SHP77 (cell line): ENCODE data around the gene HIVEP3.

ENCODE experiments used
- DNase-seq, 2 experiments: peaks; one replicate each; lab custom pipeline; 2025; lab: John Stamatoyannopoulos, UW

Gene HIVEP3

DNA sequence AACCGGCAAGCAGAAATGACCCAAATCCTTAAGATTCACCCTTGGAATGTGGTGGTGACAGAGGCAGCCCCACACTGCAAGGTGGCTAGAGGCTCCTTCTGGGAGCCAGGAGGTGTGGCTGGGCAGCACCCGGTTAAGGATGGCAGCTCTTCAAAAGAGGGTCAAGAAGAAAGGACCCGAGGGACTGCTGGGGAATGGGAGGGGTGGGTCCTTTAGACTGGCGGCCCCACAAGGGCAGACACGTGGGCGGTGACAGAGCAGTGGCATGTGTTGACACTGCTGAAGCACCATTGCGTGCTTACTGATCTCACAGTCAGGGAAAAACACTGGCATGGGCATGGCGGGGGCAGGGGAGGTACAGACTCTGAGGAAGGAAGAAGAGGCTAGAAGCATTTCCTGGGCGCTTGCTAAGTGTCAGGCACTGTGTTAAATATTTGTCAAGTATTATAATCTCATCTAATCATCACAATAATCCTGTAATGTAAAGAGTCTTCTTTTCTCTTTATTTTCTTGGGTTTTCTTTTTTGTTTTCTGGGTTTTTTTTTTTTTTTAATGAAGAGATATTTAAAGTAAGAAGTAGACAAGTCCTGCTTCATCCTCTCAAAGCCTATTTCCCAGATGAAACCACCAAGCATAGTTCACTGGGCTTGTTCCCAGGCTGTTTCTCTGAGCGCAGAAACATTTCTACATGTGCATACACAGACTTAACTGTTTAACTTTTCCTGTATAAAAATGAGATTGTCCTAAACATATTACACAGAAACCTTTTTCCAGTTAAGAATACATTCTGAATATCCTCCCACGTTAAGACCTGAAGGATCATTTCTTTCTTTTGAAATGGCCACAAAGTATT is 268.5 kb downstream of the HIVEP3 start:
- DNase-seq, result no peak

DNA sequence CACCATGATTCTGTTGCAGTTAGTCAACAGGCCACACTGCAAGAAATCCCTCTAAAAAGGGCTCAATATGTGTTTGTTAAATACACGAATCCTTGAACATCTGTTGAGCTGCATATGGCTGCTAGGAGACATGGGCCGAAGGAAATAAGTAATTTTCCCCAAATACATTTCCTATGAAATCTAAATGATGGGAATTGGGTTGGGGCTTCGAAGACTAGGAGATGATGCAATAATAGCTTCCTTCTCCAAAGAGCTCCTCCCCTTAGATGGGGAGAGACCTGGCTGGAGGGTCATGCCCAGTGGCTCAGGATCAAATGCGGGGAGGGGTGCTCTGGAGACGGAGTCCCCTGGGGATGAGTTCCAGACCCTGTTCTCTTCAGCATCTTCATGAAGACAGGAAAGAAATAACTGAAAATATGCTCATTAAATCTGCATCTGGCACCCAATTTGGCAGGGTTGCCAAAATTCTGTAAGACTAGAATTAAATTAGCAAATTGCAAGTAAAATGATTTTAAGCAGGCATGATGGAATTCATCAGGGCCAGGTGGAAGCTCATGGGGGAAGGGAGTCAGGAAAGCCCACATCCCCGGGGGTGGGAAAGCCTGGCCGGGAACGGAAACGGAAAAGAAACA is 269.2 kb downstream of the HIVEP3 start:
- DNase-seq, result no peak

GRCh38 chr1:41648844-41649243 is 269.9 kb downstream of the HIVEP3 start:
- DNase-seq, result no peak

DNA sequence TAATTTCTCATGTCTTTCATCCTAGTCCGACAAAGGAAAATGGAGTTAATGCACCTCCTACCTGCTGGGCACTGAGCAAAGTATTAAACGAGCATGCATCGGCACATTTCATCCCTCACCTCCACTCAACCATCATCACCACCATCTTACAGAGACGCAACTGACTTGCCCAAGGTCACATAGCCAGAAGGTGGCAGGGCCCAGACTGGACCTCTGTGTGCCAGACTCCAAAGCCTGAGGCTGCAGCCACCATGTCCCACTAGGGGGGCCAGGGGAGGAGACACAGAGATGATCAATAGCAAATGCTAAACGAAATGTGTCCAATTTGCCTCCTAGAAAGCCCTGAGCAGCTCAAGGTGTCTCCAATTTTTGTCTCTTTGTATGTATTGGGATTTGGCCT is 270.5 kb downstream of the HIVEP3 start:
- no peak for DNase-seq

DNA sequence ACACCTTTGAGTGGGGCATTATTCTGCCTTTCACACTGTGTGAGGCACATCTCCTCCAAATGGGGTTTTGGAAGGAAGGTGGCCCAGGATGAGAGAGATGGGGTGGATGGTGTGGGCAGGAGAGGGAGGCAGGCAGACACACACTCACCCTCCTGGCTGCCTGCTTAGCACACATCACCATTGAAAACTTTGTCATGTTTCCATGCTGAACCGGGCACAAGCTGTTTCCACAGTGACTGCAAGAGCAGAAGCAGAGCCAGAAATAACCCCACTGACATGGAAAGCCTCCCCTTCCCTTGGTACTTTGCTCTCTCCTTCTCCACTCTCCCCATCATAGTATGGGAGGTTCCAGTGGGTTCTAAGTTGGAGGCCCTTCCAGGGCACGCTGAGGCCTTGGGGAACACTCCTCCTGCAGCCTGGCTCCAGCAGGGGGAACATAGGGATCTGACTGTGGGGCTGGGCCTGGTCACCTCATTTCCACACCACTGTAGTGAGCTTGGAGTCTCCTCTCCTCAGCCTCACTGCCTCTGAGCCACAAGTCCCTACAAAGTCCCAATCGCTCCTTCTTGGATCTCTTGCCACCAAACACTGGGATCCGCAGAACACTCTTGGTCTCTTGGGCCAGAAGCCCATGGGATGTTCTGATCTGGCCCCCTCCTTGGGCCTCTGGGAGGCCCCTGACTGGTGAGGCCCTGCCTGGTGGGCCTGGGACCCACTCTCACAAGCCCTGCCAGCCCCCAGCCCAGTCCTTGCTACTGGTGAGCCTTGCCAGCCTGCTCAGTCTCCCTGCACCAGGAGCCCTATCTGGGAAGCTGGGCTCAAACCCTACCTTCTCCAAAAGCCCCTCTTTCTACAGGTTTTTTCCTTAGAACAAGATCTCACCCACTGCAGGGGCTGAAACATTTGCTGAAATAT is 271.2 kb downstream of the HIVEP3 start:
- no peak for DNase-seq

DNA sequence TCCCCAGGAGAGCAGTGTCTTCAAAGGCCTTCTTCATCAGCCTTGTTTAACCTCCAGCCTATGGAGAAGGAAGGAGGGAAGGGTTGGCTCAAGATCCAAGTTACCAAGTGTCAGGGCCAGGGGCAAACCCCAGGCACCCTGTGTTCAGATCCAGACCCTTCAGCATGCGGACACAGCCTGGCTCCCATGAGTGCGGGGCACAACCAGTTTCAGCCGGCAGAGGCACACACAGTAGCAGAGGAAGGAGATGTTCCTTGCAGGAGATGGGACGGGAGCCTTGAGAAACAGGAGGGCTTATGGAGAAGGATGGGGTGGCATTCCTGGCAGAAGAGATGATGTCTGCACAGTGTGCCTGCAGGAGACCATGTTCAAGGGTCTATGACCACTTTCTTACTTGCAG is 272.5 kb downstream of the HIVEP3 start:
- DNase-seq, result no peak

DNA sequence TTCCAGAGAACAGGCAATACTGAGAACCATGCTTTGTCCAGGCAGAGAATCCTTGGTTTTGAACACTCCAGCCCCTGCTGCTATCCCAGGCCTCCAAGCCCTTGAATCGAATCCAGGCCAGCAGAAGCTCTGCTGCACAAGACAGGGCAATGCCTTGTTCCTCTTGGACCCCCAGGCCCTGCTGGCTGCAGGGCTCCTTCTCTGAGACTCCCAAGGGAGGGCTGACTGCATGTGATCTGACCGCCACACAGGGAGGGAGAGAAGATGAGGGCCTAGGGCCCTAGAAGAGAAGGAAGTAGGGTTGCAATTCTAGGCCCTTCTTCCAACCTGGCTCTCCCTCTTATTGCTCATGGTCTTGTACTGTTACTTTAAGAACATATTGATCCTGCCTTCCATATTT is 273.7 kb downstream of the HIVEP3 start:
- DNase-seq, result no peak

GRCh38 chr1:41642922-41643821 is 275.6 kb downstream of the HIVEP3 start:
- DNase-seq, result no peak

DNA sequence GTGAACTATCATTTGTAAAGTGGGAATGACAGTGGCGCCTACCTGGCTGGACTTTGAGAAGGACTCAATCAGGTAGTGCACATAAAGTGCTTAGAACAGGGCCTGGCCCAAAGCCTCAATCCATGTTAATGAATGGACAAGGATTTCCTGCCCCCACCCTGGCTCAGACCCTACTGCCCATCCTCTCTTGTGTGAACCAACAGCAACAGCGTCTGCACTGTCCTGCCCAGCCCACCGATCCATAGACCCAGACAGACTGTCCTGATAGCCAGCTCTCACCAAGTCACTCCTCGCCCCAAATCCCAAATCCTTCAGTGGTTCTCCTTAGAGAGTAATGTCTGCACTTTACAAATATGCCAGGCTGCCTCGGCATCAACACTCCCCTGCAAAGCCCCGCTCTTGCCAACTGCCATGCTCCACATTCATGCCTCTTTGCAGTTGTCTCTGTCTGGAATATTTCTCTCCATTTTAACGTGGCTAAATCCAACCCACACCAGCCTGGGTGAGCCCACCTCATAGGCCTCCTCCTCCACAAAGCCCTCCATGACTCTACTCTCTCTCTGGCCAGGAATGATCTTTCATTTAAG is 276.7 kb downstream of the HIVEP3 start:
- no peak for DNase-seq

DNA sequence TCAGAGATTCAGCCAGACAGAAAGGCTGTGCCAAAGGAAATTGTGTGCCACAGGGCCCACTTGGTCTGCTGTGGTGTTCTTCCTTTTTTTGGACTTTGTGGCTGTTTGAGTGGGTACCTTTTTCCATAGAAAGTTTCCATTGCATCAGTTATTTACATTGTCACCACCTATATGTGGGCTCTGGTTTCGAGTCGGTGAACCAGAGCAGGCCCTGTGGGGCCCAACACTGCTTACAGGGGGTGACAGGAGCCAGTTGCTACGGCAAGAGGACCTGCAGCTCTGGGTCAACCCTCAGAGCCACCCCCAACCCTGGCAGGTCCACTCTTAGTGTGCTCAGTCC is 277.3 kb downstream of the HIVEP3 start:
- no peak for DNase-seq

- DNase-seq, result no peak
These were observed 277.8 kb downstream of the HIVEP3 start for GRCh38 chr1:41640756-41641474.

DNA sequence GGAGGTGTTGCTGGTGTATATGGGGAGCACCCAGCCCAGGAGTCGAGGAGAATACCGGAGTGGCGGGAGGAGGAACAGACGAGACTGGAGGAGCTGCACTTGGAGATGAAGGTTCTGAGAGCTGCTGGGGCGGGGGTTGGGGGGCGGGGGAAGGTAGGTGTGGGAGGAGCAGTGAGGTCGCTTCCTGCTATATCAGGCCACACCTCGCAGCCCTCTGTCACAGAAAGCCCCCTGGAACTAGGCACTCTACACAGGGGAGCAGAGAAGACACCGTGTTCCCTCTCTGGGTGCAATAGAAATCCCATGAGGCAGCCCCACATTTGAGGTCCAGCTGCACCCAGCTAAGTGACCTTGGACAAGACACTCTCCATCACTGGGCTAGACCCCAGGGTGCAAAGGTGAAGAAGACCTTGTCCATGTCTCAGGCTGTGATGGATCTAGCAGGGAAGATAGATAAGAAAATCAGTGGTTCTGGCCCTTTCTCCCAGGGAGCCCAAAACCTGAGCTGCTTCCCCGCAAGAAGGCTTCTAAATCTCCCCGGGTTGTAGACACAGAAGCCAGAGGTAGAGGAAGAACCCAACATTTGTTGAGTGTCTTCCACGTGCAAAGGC is 278.5 kb downstream of the HIVEP3 start:
- no peak for DNase-seq

- DNase-seq, result no peak
These were observed 279.3 kb downstream of the HIVEP3 start for GRCh38 chr1:41639332-41639936.

DNA sequence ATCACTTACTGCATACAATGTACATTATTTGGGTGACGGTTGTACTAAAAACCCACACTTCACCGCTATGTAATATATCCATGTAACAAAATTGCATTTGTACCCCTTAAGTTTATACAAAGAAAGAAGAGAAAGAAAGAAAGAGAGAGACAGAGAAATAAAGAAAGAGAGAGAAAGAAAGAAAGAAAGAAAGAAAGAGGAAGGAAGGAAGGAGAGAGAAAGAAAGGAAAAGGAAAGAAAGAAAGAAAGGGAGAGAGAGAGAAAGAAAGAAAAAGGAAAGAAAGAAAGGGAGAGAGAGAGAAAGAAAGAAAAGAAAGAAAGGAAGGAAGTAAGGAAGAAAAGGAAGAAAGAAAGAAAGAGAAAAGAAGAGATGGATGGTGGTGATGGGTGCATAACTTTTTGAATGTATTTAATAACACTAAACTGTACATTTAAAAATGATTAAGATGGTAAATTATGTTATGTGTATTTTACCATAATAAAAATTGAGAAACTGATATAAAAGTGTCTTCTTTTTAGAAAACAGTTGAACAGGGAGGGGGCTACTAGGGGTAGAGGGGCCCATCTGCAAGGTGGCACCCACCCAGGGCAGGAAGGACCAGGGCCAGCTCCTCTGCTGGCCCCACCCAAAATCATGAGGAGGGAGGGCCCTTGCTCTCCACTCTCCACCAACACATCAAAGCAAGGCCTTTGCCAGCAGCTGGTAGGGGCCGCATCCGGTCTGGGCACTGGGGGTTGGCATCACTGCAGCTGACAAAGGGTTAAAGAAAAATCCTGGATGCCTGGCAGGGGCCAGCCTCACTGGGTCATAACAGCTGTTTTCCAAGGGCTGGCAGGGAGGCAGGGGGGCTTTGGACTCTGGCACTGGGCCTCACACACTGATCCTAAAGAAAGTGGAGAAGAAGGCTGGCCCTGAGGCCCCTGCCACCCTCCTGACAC is 280.4 kb downstream of the HIVEP3 start:
- no peak for DNase-seq

GRCh38 chr1:41637367-41637766 is 281.4 kb downstream of the HIVEP3 start:
- DNase-seq, result no peak

DNA sequence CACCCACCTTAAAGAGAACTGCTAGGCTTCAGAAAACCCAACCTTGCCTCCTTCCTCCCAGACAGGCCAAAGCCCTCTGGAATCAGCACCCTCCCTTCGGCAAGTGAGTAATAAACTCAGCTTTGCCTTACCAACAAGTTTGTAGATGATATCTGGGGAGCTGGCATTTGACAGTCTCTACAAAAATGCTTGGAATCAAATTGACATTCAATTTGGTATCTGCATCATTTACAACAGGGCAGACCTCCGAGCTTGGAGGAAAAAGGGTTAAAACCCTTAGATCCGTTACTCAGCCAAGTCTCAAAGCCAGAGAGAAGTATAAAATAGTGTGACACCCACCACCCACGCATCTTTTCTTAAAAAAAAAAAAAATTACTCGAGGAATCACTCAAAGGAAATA is 285.0 kb downstream of the HIVEP3 start:
- no peak for DNase-seq

DNA sequence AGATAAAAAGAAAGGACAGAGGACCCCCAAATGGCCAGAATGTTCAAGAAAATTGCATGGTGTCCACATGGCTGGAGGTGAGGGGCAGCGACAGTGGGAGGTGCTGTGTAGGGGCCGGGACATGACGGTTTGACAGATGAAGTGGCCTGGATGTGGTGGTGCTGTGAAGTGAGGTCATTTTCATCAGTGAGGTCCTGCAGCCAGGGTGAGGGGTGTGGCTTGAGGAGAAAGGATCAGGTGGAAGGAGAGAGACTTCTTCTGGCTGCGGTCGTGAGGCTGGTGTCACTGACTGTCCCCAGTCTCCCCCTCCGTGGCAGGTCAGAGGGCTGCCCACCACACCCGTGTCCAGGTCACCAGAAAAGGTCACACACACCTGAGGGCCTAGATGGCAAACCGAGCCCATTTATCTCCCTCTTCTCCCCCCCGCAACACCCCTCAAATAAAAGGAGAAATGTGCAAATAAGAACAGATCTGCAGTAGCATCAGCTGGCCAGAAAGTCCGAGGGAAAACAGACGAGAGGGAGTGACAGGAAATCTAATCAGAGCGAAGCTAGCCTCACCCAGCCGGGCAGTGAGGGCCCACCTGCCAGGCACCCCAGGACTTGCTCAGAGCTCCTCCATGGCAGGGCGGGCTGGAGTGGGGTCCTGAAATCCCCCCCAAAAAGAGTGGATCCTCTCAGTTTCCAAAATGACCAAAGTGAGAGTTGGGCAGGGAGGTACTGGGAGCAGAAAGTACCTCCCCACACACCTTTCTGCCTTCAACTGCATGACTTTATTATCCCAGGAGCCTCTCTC is 285.7 kb downstream of the HIVEP3 start:
- no peak for DNase-seq

DNA sequence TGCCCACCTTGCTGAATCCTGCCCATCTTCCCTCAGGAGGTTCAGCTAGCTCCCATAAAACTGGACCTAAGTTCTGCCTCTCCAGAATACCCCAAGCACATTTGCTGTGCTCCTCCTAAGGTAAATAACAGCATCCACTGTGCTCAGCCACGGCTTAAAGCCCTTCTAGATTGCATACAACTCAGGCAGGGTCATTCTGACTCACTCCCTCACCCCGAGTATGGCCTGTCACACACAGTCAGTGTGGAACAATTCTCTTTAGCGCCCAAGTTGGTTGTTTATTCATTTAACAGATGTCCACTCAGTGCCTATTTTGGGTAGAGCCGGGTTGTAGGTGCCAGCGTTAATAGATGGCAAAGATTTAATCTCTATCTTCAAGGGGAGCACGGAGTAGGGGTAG is 286.8 kb downstream of the HIVEP3 start:
- no peak for DNase-seq
